Ovary (tissue), 9 donors: Measurements from ENCODE around the gene DGKK. TPM values are rescaled to one million over a fixed set of nuclear protein-coding genes. Genes with fewer than 3 reads are reported as not detected.

ENCODE experiments used
- DNase-seq, 5 donors: peaks; one replicate each; pipeline ENCODE4 v3.0.0-alpha.2; 2019 to 2020
- H3K27ac ChIP-seq, 2 donors: fragments of 200-600 bp; one replicate each; pipeline versions ENCODE4 v1.5.1 to v1.8.0; 2019 to 2022
- H3K27me3 ChIP-seq: fragments of 200-600 bp; one replicate; pipeline ENCODE4 v1.8.0; 2022
- H3K36me3 ChIP-seq: fragments of 200-600 bp; sonication (generic); one replicate; pipeline ENCODE4 v1.5.1; 2019
- H3K4me1 ChIP-seq: one replicate; pipeline ENCODE4 v1.8.1; 2013; ENCODE audit warnings: mild to moderate bottlenecking, moderate library complexity; ENCODE audit not compliant: insufficient read depth
- H3K4me3 ChIP-seq: fragments of 200-600 bp; sonication (generic); one replicate; pipeline ENCODE4 v1.5.1; 2017
- H3K9me3 ChIP-seq, 2 donors: fragments of 200-600 bp in 1 of 2; sonication (generic) in 1 of 2; one replicate each; pipeline versions ENCODE4 v1.5.1 to v1.8.1; 2013 to 2019; ENCODE audit warnings: mild to moderate bottlenecking in 1 of 2, moderate library complexity in 1 of 2
- EP300 ChIP-seq: sonication (generic); formaldehyde crosslinking; IDR thresholded peaks from one replicate; pipeline ENCODE4 v1.6.1; 2017; ENCODE audit warnings: antibody characterized with exemption
- POLR2A ChIP-seq: fragments of 450-650 bp; IDR thresholded peaks from one replicate; pipeline ENCODE4 v1.6.1; 2017; ENCODE audit warnings: antibody characterized with exemption, mild to moderate bottlenecking, moderate library complexity
- WGBS, 3 donors: extraction: QIAGEN DNeasy Blood & Tissue Kit in 1 of 3; methylation state at CpG; one replicate each; pipeline versions ENCODE4 v1.1.5 to v1.1.7; 2013 to 2017; 5-methylcytosine and 5-hydroxymethylcytosine counted together
- intact Hi-C, 4 donors: fragments of 100-400 bp; cut with DNase I; formaldehyde crosslinking; loops; one replicate each; pipeline versions ENCODE4 v1.11.0 to v1.15.1; 2022 to 2023
- polyA plus RNA-seq, 2 donors: library from polyadenylated mRNA; stranded (reverse); fragments of 200-250 nt in 1 of 2; fragments of 350-450 nt in 1 of 2; fragmentation: Illumina TruSeq in 1 of 2; extraction: RNeasy Lipid Tissue Mini Kit (QIAGEN cat#74804) in 1 of 2; gene quantifications; one replicate each; pipeline ENCODE4 v1.2.3, GENCODE V29; 2013 to 2014
- total RNA-seq, 7 donors: library from RNA; depleted of rRNA in 2 of 7; stranded (reverse); fragments of >200 nt in 2 of 7; fragmentation: NEBNext Ultra II Directional in 3 of 7; extraction: Animal tissue kit (Norgen Biotek cat#: 25700) in 3 of 7; gene quantifications; one replicate each; pipeline versions ENCODE4 v1.1.0 to v1.2.4, GENCODE V29; 2016 to 2023
- TF ChIP-seq, protein P1 (sequence below), 3 donors: fragments of 450-650 bp in 2 of 3; fragments of 200-600 bp in 1 of 3; IDR thresholded peaks; one replicate each; pipeline versions ENCODE4 v1.5.1 to v1.8.0; 2016 to 2022; ENCODE audit warnings: antibody characterized with exemption in 3 of 3, mild to moderate bottlenecking in 1 of 3
- donor health status: DM: no; HTN: no; CAD: no; lungs with moderate emphysema.
- donor health status: DM: no; HTN: no; CAD: no.
- donor health status: Bipolar disorder and iron deficiency.
- donor health status: DM: yes; HTN: yes; CAD: no.
- donor health status: DM: no; HTN: no; CAD: no.
- donor health status: DM: yes; HTN: yes; CAD: no.

The DGKK gene
- total and polyA plus RNA-seq, 9 donors = 0.11 TPM; not detected in 8

DNA sequence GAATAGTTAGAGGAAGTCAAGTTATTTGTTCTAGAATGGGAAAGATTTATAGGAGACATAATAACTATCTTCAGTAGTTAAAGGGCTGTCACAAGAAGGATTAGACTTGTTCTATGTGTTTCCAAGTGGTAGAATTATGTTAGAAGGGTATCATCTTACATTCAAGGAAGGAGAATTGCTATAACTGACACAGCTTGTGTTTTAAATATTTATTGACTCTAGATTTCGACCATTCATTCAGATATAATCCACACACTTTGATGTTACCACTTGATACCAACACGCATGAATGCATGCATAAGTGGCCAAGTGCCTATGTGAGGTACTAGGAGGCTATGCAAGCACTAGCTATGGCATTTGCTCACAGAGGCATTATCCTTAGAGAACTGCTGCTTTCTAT lies 143.4 kb downstream of the DGKK start:
- intact Hi-C loops = no loop called here
- DNase-seq = no peak
- no peak overlapping the region for H3K4me3 ChIP-seq
- 53 to 63% (median 54%) methylated on average over 2 of the region's 2 CpGs for WGBS, 3 donors
- TF ChIP-seq, protein P1, sequence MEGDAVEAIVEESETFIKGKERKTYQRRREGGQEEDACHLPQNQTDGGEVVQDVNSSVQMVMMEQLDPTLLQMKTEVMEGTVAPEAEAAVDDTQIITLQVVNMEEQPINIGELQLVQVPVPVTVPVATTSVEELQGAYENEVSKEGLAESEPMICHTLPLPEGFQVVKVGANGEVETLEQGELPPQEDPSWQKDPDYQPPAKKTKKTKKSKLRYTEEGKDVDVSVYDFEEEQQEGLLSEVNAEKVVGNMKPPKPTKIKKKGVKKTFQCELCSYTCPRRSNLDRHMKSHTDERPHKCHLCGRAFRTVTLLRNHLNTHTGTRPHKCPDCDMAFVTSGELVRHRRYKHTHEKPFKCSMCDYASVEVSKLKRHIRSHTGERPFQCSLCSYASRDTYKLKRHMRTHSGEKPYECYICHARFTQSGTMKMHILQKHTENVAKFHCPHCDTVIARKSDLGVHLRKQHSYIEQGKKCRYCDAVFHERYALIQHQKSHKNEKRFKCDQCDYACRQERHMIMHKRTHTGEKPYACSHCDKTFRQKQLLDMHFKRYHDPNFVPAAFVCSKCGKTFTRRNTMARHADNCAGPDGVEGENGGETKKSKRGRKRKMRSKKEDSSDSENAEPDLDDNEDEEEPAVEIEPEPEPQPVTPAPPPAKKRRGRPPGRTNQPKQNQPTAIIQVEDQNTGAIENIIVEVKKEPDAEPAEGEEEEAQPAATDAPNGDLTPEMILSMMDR (IDR thresholded peaks at IDR 0.05) = no peak
- TF ChIP-seq EP300 (no peak), POLR2A (no peak)
- no peaks in the 10 kb centered on the region for H3K4me1 ChIP-seq
- no peak overlapping the region for H3K27ac ChIP-seq
- H3K9me3 ChIP-seq = peaks cover 0 to 4% of the 10 kb centered on the region in 2 donors
- H3K36me3 ChIP-seq = no peaks in the 10 kb centered on the region
- H3K27me3 ChIP-seq = no peaks in the 10 kb centered on the region
